ENCODE results near the gene CCS. TPM values are rescaled to one million over a fixed set of nuclear protein-coding genes. Genes with fewer than 3 reads are reported as not detected.

Gene CCS
- total and polyA plus RNA-seq, 2 of the 4 experiments (the other 2 are of a cell fraction) = 20.1 to 53.0 TPM

- Histone ChIP-seq H3K18ac (ENCODE audit: low read depth, low read length) (no peak overlapping the region), H2BK120ac (ENCODE audit: low read depth, low read length) (no peak overlapping the region), H3K27ac (ENCODE audit: insufficient read depth, low read length) (no peak overlapping the region), H3K4ac (ENCODE audit: low read depth, low read length) (no peak overlapping the region), H2AK9ac (replicated peaks; ENCODE audit: low read depth, low read length, poor library complexity) (peak overlapping the region; percentile 22), H3K9me3 (ENCODE audit: control insufficient read depth, insufficient read depth, low read length) (0 out of 2 replicates have a peak, but pooled peaks cover 2% of the 10 kb centered on the region), H3K27me3 (ENCODE audit: control insufficient read depth, insufficient read depth, low read length) (no peaks in the 10 kb centered on the region), H4K20me1 (ENCODE audit: insufficient read depth, low read length) (no peaks in the 10 kb centered on the region), H2AFZ (replicated peaks; ENCODE audit: low read length, poor library complexity) (peak overlapping the region; percentile 76), H3K79me1 (ENCODE audit: low read depth in 1 of 2, low read length in 2 of 2) (no peaks in the 10 kb centered on the region), H3K56ac (ENCODE audit: extremely low read depth, insufficient read depth, low read length) (no peak overlapping the region), H3K9me1 (ENCODE audit: insufficient read depth, low read length) (no peaks in the 10 kb centered on the region), H3K9ac (ENCODE audit: low read depth, low read length) (no peak overlapping the region), H4K5ac (ENCODE audit: low read depth, low read length) (no peak overlapping the region), H2BK20ac (ENCODE audit: low read depth, low read length) (no peak overlapping the region), H2AK5ac (ENCODE audit: low read depth, low read length) (no peak overlapping the region), H3K4me1 (ENCODE audit: control insufficient read depth, insufficient read depth, low read length) (peaks cover 6% of the 10 kb centered on the region), H4K91ac (ENCODE audit: insufficient read depth, low read depth, low read length) (no peak overlapping the region), H3K4me2 (ENCODE audit: low read depth, low read length) (peak overlapping the region; percentile 38; the same call in 1 of the 2 replicates), H3K4me3 (ENCODE audit: insufficient read depth, low read depth, low read length) (no peak overlapping the region), H2BK5ac (ENCODE audit: low read depth, low read length, poor library complexity, severe bottlenecking) (no peak overlapping the region), H3K23ac (ENCODE audit: low read depth, low read length) (no peak overlapping the region), H3K14ac (replicated peaks; ENCODE audit: low read depth, low read length) (no peak overlapping the region), H4K8ac (ENCODE audit: low read depth in 2 of 2, low read length in 2 of 2) (no peak overlapping the region), H3K36me3 (ENCODE audit: control insufficient read depth, insufficient read depth, low read length) (no peaks in the 10 kb centered on the region), H2BK15ac (ENCODE audit: low read depth, low read length) (no peak overlapping the region)
- intact Hi-C loops (cut with micrococcal nuclease) (loop anchor here (1.0 to 2.0 kb wide), 3 partner anchors 62 to 256 kb away; no protein-coding TSS in a partner anchor), in situ Hi-C loops (cut with MboI; ENCODE audit: low sequenced_read_pairs) (loop anchor here (10.0 kb wide), 1 partner anchor 256 kb away; no protein-coding TSS in a partner anchor), dilution Hi-C loops (cut with HindIII; ENCODE audit: low sequenced_read_pairs, unreplicated experiment) (no loop called here)
- peak; percentile 93 for ATAC-seq (ENCODE audit: low read depth)
- peak; percentile 77 for DNase-seq
- ChIA-PET POLR2A (ENCODE audit: unreplicated experiment) (no interaction called here), CTCF (interaction anchor here (0.6 to 1.3 kb wide), 4 partner anchors 13 to 100 kb away, joined by 3 to 5 read pairs (median 4); partner anchors contain the start of genes CCDC87 and CCS)
- 39% methylated on average over 10 of the region's 25 CpGs; no CpG with 5 or more reads in 1 of the 2 experiments for WGBS, 2 experiments (ENCODE audit: extremely low coverage in 2 of 2, insufficient read length in 1 of 2)
- no TSS peak for BruUV-seq (replicated peaks)
- TF ChIP-seq ELK1 (IDR thresholded peaks at IDR 0.05; ENCODE audit: borderline replicate concordance, low read depth, low read length) = no peak
- TF ChIP-seq RFX5 (IDR thresholded peaks at IDR 0.05; ENCODE audit: low read depth, low read length) = no peak
- TF ChIP-seq MAZ (IDR thresholded peaks at IDR 0.05; ENCODE audit: borderline replicate concordance, low read depth, low read length) = 0 out of 2 replicates have a peak, but pooled peaks have one; percentile 13
- TF ChIP-seq FOS (IDR thresholded peaks at IDR 0.05; ENCODE audit: low read depth, low read length) = 0 out of 2 replicates have a peak, but pooled peaks have one; percentile 26
- TF ChIP-seq CHD1 (IDR thresholded peaks at IDR 0.05; ENCODE audit: low read depth, low read length) = no peak
- TF ChIP-seq USF2 (IDR thresholded peaks at IDR 0.05; ENCODE audit: low read depth, low read length) = no peak
- no peak for TF ChIP-seq NFE2L2 (IDR thresholded peaks at IDR 0.05; ENCODE audit: low read depth, low read length)
- peak; percentile 85 for TF ChIP-seq RAD21 (IDR thresholded peaks at IDR 0.05; ENCODE audit: low read length)
- TF ChIP-seq MAFK (IDR thresholded peaks at IDR 0.05; ENCODE audit: low read depth, low read length) = no peak
- peak; percentile 86 for TF ChIP-seq SMC3 (IDR thresholded peaks at IDR 0.05; ENCODE audit: low read depth, low read length)
- no peak for TF ChIP-seq POLR2A (IDR thresholded peaks at IDR 0.05; ENCODE audit: low read depth, low read length)
- TF ChIP-seq MXI1 (IDR thresholded peaks at IDR 0.05; ENCODE audit: borderline replicate concordance, low read depth, low read length) = no peak
- TF ChIP-seq CTCF (conservative IDR thresholded peaks at IDR 0.05; ENCODE audit: low read depth, low read length) = peak; percentile 82
- TF ChIP-seq RCOR1 (IDR thresholded peaks at IDR 0.05; ENCODE audit: insufficient replicate concordance, low read length) = no peak
- peak; percentile 36; the same call in 1 of the 2 replicates for TF ChIP-seq CEBPB (IDR thresholded peaks at IDR 0.05; ENCODE audit: low read depth, low read length)
Observed at GRCh38 chr11:66579017-66579606, 13.9 kb upstream of the CCS start.

Data from IMR-90 (cell line).